Measurements from ENCODE around the gene COL6A3. TPM values are rescaled to one million over a fixed set of nuclear protein-coding genes. Genes with fewer than 3 reads are reported as not detected.
A peak's percentile ranks its signal among the peaks of the same experiment; 100 is the strongest.

COL6A3 gene
- total and polyA plus RNA-seq, 7 experiments from 2014 or later = 0.02 to 3.1 (median 2.2) TPM

DNA sequence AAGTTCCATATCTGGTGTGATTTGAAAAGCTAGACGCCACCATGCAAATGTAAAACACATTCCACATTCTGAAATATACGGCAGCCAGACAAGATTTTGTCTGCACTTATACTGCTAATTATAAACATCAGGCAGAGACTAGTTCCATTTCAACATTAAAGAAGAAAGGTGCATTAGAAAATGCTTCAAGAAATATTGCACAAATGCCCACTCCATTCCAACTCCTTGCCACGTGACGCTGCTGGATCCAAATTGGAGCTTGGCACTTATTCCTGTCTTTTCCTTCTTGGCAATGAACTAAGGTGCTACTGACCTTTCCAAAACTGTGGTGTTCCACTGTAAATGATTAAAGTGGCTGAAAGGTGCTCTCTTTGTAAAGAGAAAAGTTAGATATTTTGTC, 6.3 kb downstream of the COL6A3 start:
- Histone ChIP-seq H3K36me3 (ENCODE audit: control insufficient read depth in 2 of 3, insufficient read depth in 3 of 3, low read length in 3 of 3) (no peaks in the 10 kb centered on the region), H3K27me3 (ENCODE audit: control insufficient read depth in 2 of 2, insufficient read depth in 2 of 2, low read length in 2 of 2) (no peaks in the 10 kb centered on the region), H3K4me3 (ENCODE audit: low read length) (no peak overlapping the region), H3K27ac (ENCODE audit: low read depth, low read length) (no peak overlapping the region), H3K4me1 (ENCODE audit: control insufficient read depth in 2 of 2, insufficient read depth in 2 of 2, low read length in 2 of 2) (no peaks in the 10 kb centered on the region), H3K9me3 (ENCODE audit: control insufficient read depth in 2 of 3, low read length in 3 of 3) (no peaks in the 10 kb centered on the region)
- no peaks in the 10 kb centered on the region for H3K27me3 Mint-ChIP-seq
- no peak overlapping the region for H3K27ac Mint-ChIP-seq
- H3K9me3 Mint-ChIP-seq = no peaks in the 10 kb centered on the region
- DNase-seq = no peak
- no peak overlapping the region for H3K4me3 Mint-ChIP-seq
- H3K4me1 Mint-ChIP-seq = no peaks in the 10 kb centered on the region
- ChIA-PET POLR2A (no interaction called here), CTCF (no interaction called here)
- intact Hi-C loops (cut with micrococcal nuclease) = no loop called here
- no peak for ATAC-seq
- H3K36me3 Mint-ChIP-seq = no peaks in the 10 kb centered on the region

DNA sequence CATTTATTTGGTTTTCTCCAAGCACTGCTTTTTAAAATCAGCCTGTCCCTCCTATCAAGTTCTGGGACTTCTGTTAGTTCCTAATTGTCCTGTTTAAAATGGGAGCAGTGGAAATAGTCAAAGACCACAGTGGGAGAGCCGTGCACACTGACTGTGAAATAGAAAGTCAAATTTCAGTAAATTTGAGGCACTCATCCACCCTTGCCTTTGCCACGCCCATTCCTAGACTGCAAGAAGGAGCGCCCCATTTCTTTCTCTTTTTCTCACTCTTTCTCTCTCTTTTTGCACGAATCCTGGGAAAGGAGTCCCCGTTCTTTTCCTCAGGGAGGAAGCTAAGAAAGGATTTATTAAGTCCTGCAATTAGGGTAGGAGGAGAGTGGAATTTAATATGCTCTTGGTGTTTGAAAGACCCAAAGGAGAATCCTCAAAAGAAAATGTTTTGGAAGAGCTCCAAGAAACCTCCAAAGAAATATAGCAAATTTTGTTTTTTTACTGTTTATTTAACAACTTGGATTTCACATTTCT, 7.5 kb downstream of the COL6A3 start:
- Mint-ChIP-seq H3K36me3 (no peaks in the 10 kb centered on the region), H3K4me3 (no peak overlapping the region), H3K27me3 (no peaks in the 10 kb centered on the region), H3K4me1 (no peaks in the 10 kb centered on the region), H3K27ac (no peak overlapping the region), H3K9me3 (no peaks in the 10 kb centered on the region)
- Histone ChIP-seq H3K4me1 (ENCODE audit: control insufficient read depth in 2 of 2, insufficient read depth in 2 of 2, low read length in 2 of 2) (no peaks in the 10 kb centered on the region), H3K4me3 (ENCODE audit: low read length) (no peak overlapping the region), H3K27ac (ENCODE audit: low read depth, low read length) (no peak overlapping the region), H3K36me3 (ENCODE audit: control insufficient read depth in 2 of 3, insufficient read depth in 3 of 3, low read length in 3 of 3) (no peaks in the 10 kb centered on the region), H3K9me3 (ENCODE audit: control insufficient read depth in 2 of 3, low read length in 3 of 3) (no peaks in the 10 kb centered on the region), H3K27me3 (ENCODE audit: control insufficient read depth in 2 of 2, insufficient read depth in 2 of 2, low read length in 2 of 2) (no peaks in the 10 kb centered on the region)
- ChIA-PET POLR2A (interaction anchor here (0.6 kb wide), 1 partner anchor 24 kb away, joined by 3 read pairs; no protein-coding TSS in a partner anchor), CTCF (interaction anchor here (1.1 kb wide), 2 partner anchors 15 to 32 kb away, joined by 5 to 9 read pairs; no protein-coding TSS in a partner anchor)
- intact Hi-C loops (cut with micrococcal nuclease) = no loop called here
- DNase-seq (no peak), ATAC-seq (no peak)

DNA sequence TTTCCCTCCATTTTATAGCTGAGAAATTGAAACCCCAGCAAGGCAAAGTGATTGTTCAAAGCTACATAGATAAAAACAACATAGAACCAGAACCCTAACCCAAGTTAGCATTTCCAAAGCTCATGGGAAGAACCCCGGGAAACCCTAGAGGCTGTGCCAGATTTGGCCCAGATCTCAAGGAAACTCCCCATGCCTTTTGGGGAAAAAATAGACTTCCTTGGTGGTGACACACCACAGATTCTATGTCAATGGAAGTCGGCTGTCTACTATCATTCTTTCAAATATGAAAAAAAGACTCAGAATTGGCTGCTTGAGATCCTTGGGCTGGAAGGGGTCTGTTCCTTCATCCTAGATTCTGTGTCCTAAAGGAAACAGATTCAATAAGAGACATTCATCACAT, 8.4 kb downstream of the COL6A3 start:
- no peaks in the 10 kb centered on the region for H3K4me1 Mint-ChIP-seq
- H3K36me3 Mint-ChIP-seq = no peaks in the 10 kb centered on the region
- Histone ChIP-seq H3K4me3 (ENCODE audit: low read length) (no peak overlapping the region), H3K27ac (ENCODE audit: low read depth, low read length) (no peak overlapping the region), H3K36me3 (ENCODE audit: control insufficient read depth in 2 of 3, insufficient read depth in 3 of 3, low read length in 3 of 3) (no peaks in the 10 kb centered on the region), H3K27me3 (ENCODE audit: control insufficient read depth in 2 of 2, insufficient read depth in 2 of 2, low read length in 2 of 2) (no peaks in the 10 kb centered on the region), H3K4me1 (ENCODE audit: control insufficient read depth in 2 of 2, insufficient read depth in 2 of 2, low read length in 2 of 2) (no peaks in the 10 kb centered on the region), H3K9me3 (ENCODE audit: control insufficient read depth in 2 of 3, low read length in 3 of 3) (no peaks in the 10 kb centered on the region)
- H3K27ac Mint-ChIP-seq = no peak overlapping the region
- ChIA-PET CTCF (interaction anchor here (0.6 to 1.1 kb wide), 2 partner anchors 28 to 33 kb away, joined by 4 to 9 read pairs; no protein-coding TSS in a partner anchor), POLR2A (interaction anchor here (0.6 kb wide), 1 partner anchor 25 kb away, joined by 3 read pairs; no protein-coding TSS in a partner anchor)
- intact Hi-C loops (cut with micrococcal nuclease) = no loop called here
- H3K9me3 Mint-ChIP-seq = no peaks in the 10 kb centered on the region
- H3K27me3 Mint-ChIP-seq = no peaks in the 10 kb centered on the region
- ATAC-seq (no peak), DNase-seq (no peak)
- no peak overlapping the region for H3K4me3 Mint-ChIP-seq

DNA sequence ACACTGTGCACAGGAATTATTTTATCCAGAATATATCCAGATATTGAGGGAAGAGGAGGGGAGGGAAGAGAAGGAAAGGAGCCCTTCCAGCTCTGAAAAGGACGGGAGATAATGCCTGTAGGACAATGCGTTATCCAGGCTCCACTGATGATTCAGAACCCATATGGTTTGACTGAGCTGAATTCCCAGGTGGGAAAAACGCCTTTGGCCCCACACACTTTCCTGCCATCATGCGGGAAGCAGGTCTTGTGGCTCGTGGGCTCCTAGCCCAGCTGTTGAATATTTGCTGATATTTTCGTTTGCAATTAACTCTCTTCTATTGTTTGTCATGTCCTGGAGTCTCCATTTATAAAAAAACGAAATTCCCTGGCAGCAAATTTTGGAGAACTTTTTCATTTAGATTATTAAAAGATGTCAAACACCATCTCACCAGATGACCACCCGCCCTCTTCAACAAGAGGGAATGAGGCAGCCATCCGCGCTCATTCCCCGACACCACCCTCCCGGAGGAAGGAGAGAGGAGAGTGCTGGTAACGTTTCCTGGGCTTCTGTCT, 8.9 kb downstream of the COL6A3 start:
- H3K27ac ChIP-seq (ENCODE audit: low read depth, low read length) = no peak overlapping the region
- DNase-seq = no peak
- no peaks in the 10 kb centered on the region for H3K9me3 ChIP-seq (ENCODE audit: control insufficient read depth in 2 of 3, low read length in 3 of 3)
- intact Hi-C loops (cut with micrococcal nuclease) = no loop called here
- H3K4me1 ChIP-seq (ENCODE audit: control insufficient read depth in 2 of 2, insufficient read depth in 2 of 2, low read length in 2 of 2) = no peaks in the 10 kb centered on the region
- no peak overlapping the region for H3K4me3 ChIP-seq (ENCODE audit: low read length)
- no peak overlapping the region for H3K27ac Mint-ChIP-seq
- no peaks in the 10 kb centered on the region for H3K36me3 Mint-ChIP-seq
- no peak for ATAC-seq
- H3K9me3 Mint-ChIP-seq = no peaks in the 10 kb centered on the region
- no peaks in the 10 kb centered on the region for H3K27me3 ChIP-seq (ENCODE audit: control insufficient read depth in 2 of 2, insufficient read depth in 2 of 2, low read length in 2 of 2)
- CTCF ChIA-PET = interaction anchor here (0.6 kb wide), 1 partner anchor 27 kb away, joined by 4 read pairs; no protein-coding TSS in a partner anchor
- POLR2A ChIA-PET = no interaction called here
- no peaks in the 10 kb centered on the region for H3K4me1 Mint-ChIP-seq
- H3K27me3 Mint-ChIP-seq = no peaks in the 10 kb centered on the region
- no peaks in the 10 kb centered on the region for H3K36me3 ChIP-seq (ENCODE audit: control insufficient read depth in 2 of 3, insufficient read depth in 3 of 3, low read length in 3 of 3)
- H3K4me3 Mint-ChIP-seq = no peak overlapping the region

DNA sequence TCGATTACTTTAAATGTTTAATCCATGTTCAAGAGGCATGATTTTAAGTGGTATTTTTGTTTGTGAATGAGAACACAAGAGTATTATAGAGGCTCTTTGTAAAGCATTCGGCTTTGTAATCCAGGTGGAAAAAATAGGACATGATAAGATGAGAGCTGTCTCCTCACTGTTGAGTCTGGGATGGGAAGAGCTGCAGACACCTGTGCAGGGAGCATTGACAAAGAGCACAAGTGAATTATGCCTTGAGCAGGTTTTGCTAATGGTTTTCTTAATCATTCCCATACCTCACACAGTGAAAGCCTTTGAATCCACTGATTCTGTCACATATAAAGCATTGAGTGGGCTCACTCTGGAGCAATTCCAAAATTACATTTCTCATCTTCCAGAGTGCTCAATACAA, 9.6 kb downstream of the COL6A3 start:
- DNase-seq (no peak), ATAC-seq (no peak)
- H3K36me3 ChIP-seq (ENCODE audit: control insufficient read depth in 2 of 3, insufficient read depth in 3 of 3, low read length in 3 of 3) = no peaks in the 10 kb centered on the region
- H3K4me1 ChIP-seq (ENCODE audit: control insufficient read depth in 2 of 2, insufficient read depth in 2 of 2, low read length in 2 of 2) = no peaks in the 10 kb centered on the region
- H3K27me3 Mint-ChIP-seq = no peaks in the 10 kb centered on the region
- intact Hi-C loops (cut with micrococcal nuclease) = no loop called here
- H3K9me3 Mint-ChIP-seq = no peaks in the 10 kb centered on the region
- no peaks in the 10 kb centered on the region for H3K36me3 Mint-ChIP-seq
- CTCF ChIA-PET = no interaction called here
- H3K4me1 Mint-ChIP-seq = no peaks in the 10 kb centered on the region
- no peaks in the 10 kb centered on the region for H3K27me3 ChIP-seq (ENCODE audit: control insufficient read depth in 2 of 2, insufficient read depth in 2 of 2, low read length in 2 of 2)
- no peaks in the 10 kb centered on the region for H3K9me3 ChIP-seq (ENCODE audit: control insufficient read depth in 2 of 3, low read length in 3 of 3)
- POLR2A ChIA-PET = interaction anchor here (0.6 to 0.7 kb wide), 2 partner anchors 17 to 278 kb away, joined by 3 read pairs; no protein-coding TSS in a partner anchor
- no peak overlapping the region for H3K4me3 ChIP-seq (ENCODE audit: low read length)
- peak overlapping the region in 1 of 9 donors; percentile 8 for H3K27ac Mint-ChIP-seq
- no peak overlapping the region for H3K27ac ChIP-seq (ENCODE audit: low read depth, low read length)
- H3K4me3 Mint-ChIP-seq = no peak overlapping the region

DNA sequence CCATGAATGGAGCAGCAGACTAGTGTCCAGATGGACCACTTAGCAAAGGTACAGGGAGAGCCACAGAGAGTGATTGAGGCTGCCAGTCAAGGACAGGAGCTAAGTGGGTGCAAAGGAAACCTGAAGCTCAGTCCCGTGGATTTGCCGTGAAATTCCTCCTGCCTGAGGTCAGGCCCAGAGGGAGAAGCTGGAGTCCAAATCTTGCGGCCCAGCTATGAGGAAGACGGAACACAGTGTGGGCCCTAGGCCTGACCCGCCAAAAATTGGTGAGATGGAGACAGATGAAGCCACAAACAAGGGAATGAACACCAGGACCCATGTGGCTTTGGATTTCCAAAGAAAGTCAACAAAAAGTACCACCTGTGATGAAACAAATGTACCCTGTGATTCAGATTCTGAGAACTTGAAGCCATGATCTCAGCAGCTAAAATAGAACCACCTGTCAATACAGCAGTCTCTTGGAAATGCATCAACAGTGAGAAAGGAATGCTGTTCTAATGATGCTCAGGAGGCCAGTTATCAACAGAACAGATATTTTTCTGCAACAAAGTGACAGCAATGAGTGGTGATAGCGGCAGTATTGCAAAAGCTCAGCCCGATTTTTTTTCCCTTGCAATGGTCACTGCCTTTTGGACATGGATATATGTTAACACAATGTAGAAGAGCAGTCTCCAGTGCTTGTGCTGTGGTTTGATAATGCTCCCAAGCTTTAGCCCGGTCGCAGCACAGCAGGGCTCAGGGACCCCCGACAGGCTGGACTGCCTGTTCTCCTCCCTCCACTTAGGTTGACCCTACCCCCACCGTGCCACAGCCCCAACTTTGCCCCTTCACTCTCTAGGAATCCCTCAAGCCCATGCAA, 10.7 kb downstream of the COL6A3 start:
- Mint-ChIP-seq H3K27ac (no peak overlapping the region), H3K27me3 (no peaks in the 10 kb centered on the region)

More for the DNA sequence above, 10.7 kb downstream of the COL6A3 start:
- Histone ChIP-seq H3K27me3 (ENCODE audit: control insufficient read depth in 2 of 2, insufficient read depth in 2 of 2, low read length in 2 of 2) (no peaks in the 10 kb centered on the region), H3K4me1 (ENCODE audit: control insufficient read depth in 2 of 2, insufficient read depth in 2 of 2, low read length in 2 of 2) (no peaks in the 10 kb centered on the region), H3K36me3 (ENCODE audit: control insufficient read depth in 2 of 3, insufficient read depth in 3 of 3, low read length in 3 of 3) (no peaks in the 10 kb centered on the region), H3K27ac (ENCODE audit: low read depth, low read length) (no peak overlapping the region), H3K9me3 (ENCODE audit: control insufficient read depth in 2 of 3, low read length in 3 of 3) (no peaks in the 10 kb centered on the region), H3K4me3 (ENCODE audit: low read length) (no peak overlapping the region)
- ChIA-PET CTCF (interaction anchor here (0.6 kb wide), 1 partner anchor 21 kb away, joined by 3 read pairs; no protein-coding TSS in a partner anchor), POLR2A (no interaction called here)
- Mint-ChIP-seq H3K9me3 (no peaks in the 10 kb centered on the region), H3K36me3 (no peaks in the 10 kb centered on the region), H3K4me1 (no peaks in the 10 kb centered on the region), H3K4me3 (no peak overlapping the region)
- ATAC-seq = no peak
- intact Hi-C loops (cut with micrococcal nuclease) = no loop called here
- no peak for DNase-seq

All from naive thymus-derived CD4-positive, alpha-beta T cell (primary cell).